BE2C (cell line): ENCODE measurements around the gene CAPN12.

ENCODE experiments used
- DNase-seq: peaks from one replicate; pipeline ENCODE4 v3.0.0-alpha.2; 2020
- H3K27me3 ChIP-seq: fragments of 250-450 bp; sonication (Bioruptor Pico); 2 replicates; pipeline ENCODE4 v1.5.1; 2020; ENCODE audit warnings: mild to moderate bottlenecking
- H3K36me3 ChIP-seq: fragments of 250-450 bp; sonication (Bioruptor Pico); 2 replicates; pipeline ENCODE4 v1.5.1; 2020; ENCODE audit warnings: mild to moderate bottlenecking
- H3K4me1 ChIP-seq: fragments of 250-450 bp; sonication (Bioruptor Pico); 2 replicates; pipeline ENCODE4 v1.5.1; 2020
- H3K4me3 ChIP-seq: 2 replicates; pipeline ENCODE4 v1.5.1; 2011; ENCODE audit warnings: low read depth, low read length
- H3K9me3 ChIP-seq: fragments of 250-450 bp; sonication (Bioruptor Pico); 2 replicates; pipeline ENCODE4 v1.5.1; 2020
- CTCF ChIP-seq: IDR thresholded peaks from 2 replicates; pipeline ENCODE4 v1.5.1; 2012; ENCODE audit warnings: mild to moderate bottlenecking, low read depth, low read length

Gene CAPN12

GRCh38 chr19:38733493-38734175 lies 10.6 kb downstream of the CAPN12 start:
- peaks cover 3% of the 10 kb centered on the region for H3K36me3 ChIP-seq
- TF ChIP-seq CTCF, result no peak
- H3K9me3 ChIP-seq, result no peaks in the 10 kb centered on the region
- no peak overlapping the region for H3K4me3 ChIP-seq
- no peaks in the 10 kb centered on the region for H3K4me1 ChIP-seq
- no peak for DNase-seq
- H3K27me3 ChIP-seq, result no peaks in the 10 kb centered on the region

GRCh38 chr19:38733241-38733492 lies 11.1 kb downstream of the CAPN12 start:
- Histone ChIP-seq H3K4me1 (no peaks in the 10 kb centered on the region), H3K9me3 (no peaks in the 10 kb centered on the region), H3K4me3 (no peak overlapping the region), H3K27me3 (no peaks in the 10 kb centered on the region), H3K36me3 (peaks cover 3% of the 10 kb centered on the region)
- no peak for DNase-seq
- no peak for TF ChIP-seq CTCF

GRCh38 chr19:38731654-38732301 lies 12.5 kb downstream of the CAPN12 start:
- Histone ChIP-seq H3K4me1 (no peaks in the 10 kb centered on the region), H3K9me3 (no peaks in the 10 kb centered on the region), H3K36me3 (peaks cover 9% of the 10 kb centered on the region), H3K27me3 (no peaks in the 10 kb centered on the region), H3K4me3 (no peak overlapping the region)
- TF ChIP-seq CTCF, result no peak
- DNase-seq, result no peak

- no peaks in the 10 kb centered on the region for H3K27me3 ChIP-seq
Observed at GRCh38 chr19:38730731-38731589, 13.3 kb downstream of the CAPN12 start.

GRCh38 chr19:38730470-38730730 lies 13.9 kb downstream of the CAPN12 start:
- Histone ChIP-seq H3K36me3 (peaks cover 21% of the 10 kb centered on the region), H3K4me3 (no peak overlapping the region), H3K27me3 (no peaks in the 10 kb centered on the region), H3K4me1 (no peaks in the 10 kb centered on the region), H3K9me3 (no peaks in the 10 kb centered on the region)
- DNase-seq, result no peak
- TF ChIP-seq CTCF, result no peak

More at GRCh38 chr19:38730731-38731589, 13.3 kb downstream of the CAPN12 start:
- peaks cover 15% of the 10 kb centered on the region for H3K36me3 ChIP-seq
- H3K4me1 ChIP-seq, result no peaks in the 10 kb centered on the region
- no peak for DNase-seq
- no peak for TF ChIP-seq CTCF
- H3K9me3 ChIP-seq, result no peaks in the 10 kb centered on the region
- no peak overlapping the region for H3K4me3 ChIP-seq
